Activated CD4-positive, alpha-beta memory T cell treated with anti-CD3 and anti-CD28 coated beads, Interleukin-2, amount 10 ng/mL, durations not matched to agents 7 days and 5 days (primary cell): ENCODE results near the gene RGS18. TPM values are rescaled to one million over a fixed set of nuclear protein-coding genes. Genes with fewer than 3 reads are reported as not detected.
"Not testable (repeated sequence)": the region's sequence is repeated elsewhere in the genome, so short reads cannot be mapped to it uniquely, and the experiment has no call there.

Source experiments
- CTCF ChIA-PET: fragments of 350-600 bp; sonication (Branson Sonifier 250); formaldehyde crosslinking; loops from one replicate; lab custom pipeline; 2021; ENCODE audit warnings: antibody characterized with exemption, inconsistent platforms; lab: Charles Lee
- POLR2A ChIA-PET: fragments of 350-600 bp; sonication (Branson Sonifier 250); formaldehyde crosslinking; loops from one replicate; lab custom pipeline; 2021; ENCODE audit warnings: antibody characterized with exemption; lab: Charles Lee
- DNase-seq: peaks from one replicate; pipeline ENCODE4 v3.0.0-alpha.2; 2020
- H3K27ac Mint-ChIP-seq: one replicate; pipeline ENCODE4 v1.8.0; 2021; ENCODE audit warnings: mild to moderate bottlenecking, mixed read lengths
- H3K27me3 Mint-ChIP-seq: one replicate; pipeline ENCODE4 v1.8.0; 2021; ENCODE audit warnings: mixed read lengths
- H3K36me3 Mint-ChIP-seq: one replicate; pipeline ENCODE4 v1.8.0; 2021; ENCODE audit warnings: low read depth, mixed read lengths
- H3K4me1 Mint-ChIP-seq: one replicate; pipeline ENCODE4 v1.8.0; 2021; ENCODE audit warnings: mixed read lengths
- H3K4me3 Mint-ChIP-seq: one replicate; pipeline ENCODE4 v1.8.0; 2021; ENCODE audit warnings: mild to moderate bottlenecking, mixed read lengths
- H3K9me3 Mint-ChIP-seq: one replicate; pipeline ENCODE4 v1.8.0; 2021; ENCODE audit warnings: mixed read lengths
- total RNA-seq, 2 experiments: library from RNA; stranded (reverse); gene quantifications; one replicate each; pipeline ENCODE4 v1.2.3, GENCODE V29; 2021

Gene RGS18, protein sequence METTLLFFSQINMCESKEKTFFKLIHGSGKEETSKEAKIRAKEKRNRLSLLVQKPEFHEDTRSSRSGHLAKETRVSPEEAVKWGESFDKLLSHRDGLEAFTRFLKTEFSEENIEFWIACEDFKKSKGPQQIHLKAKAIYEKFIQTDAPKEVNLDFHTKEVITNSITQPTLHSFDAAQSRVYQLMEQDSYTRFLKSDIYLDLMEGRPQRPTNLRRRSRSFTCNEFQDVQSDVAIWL
- under 1 TPM; 0.28 to 0.80 TPM for total RNA-seq

DNA sequence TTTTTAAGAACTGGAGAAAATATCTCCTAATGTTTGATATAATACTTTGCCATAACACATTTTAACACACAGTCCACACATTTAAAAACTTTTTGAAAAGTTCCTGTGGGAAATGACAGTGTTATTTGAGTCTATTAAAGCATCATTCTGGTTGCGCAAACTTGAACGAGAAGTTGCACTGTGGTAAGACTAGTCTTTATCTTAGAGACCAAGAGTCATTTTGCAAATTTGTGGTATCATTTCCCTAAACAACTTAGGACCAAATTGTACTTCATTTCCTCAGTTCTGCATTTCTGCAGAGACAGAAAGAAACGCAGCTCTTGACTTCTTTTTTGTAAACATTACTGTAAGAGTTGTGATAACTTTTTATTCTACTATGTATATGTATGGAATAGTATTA lies at the start of gene RGS18:
Gene RGS18, plus strand, starts transcription at position 282 of the 400 bp plus-strand sequence. CDS start 176 bp downstream, outside the sequence.
- Mint-ChIP-seq H3K36me3 (no peaks in the 10 kb centered on the region), H3K4me3 (peak within 1 kb of the TSS; percentile 17), H3K27me3 (no peaks in the 10 kb centered on the region), H3K27ac (no peak within 1 kb of the TSS), H3K9me3 (no peaks in the 10 kb centered on the region), H3K4me1 (no peaks in the 10 kb centered on the region)
- POLR2A ChIA-PET = no interaction called here
- DNase-seq = no peak
- CTCF ChIA-PET = no interaction called here

DNA sequence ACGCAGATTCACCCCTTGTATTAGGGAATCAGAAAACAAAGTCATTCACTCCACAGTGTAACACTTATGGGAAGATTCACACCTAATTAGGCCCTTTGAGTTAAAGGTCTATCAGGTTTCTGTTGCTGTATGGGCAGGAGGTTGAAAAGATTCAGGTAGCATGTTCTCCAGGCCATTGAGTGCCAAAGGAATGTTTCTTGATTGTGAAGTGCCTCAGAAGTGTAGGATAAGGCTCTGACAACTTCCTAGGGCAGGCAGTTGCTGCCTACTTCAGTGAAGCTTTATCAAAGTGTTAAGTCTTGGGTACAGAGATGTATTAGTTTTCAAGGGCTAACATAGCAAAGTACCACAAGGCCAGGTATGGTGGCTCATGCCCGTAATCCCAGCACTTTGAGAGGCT lies 48.7 kb upstream of the RGS18 start:
- Mint-ChIP-seq H3K9me3 (no peaks in the 10 kb centered on the region), H3K4me1 (no peaks in the 10 kb centered on the region), H3K27ac (no peak overlapping the region), H3K36me3 (no peaks in the 10 kb centered on the region), H3K4me3 (no peak overlapping the region), H3K27me3 (no peaks in the 10 kb centered on the region)
- CTCF ChIA-PET = no interaction called here
- POLR2A ChIA-PET = no interaction called here
- DNase-seq = no peak

DNA sequence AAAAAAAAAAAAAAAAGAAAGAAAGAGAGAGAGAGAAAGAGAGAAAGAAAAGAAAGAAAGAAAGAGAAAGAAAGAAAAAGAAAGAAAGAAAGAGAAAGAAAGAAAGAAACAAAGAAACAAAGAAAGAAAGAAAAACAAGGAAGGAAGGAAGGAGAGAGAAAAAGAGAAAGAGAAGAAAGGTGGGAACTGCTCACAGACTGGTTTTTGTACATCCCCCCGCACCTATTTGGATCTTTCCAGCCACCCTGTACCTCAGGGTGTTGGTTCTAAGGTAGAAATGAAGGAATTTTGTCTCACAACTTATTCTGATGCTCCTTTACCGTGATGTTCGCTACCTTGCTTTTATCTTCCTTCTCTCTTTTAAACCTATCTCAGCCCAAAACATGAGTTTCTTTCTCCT lies 43.3 kb upstream of the RGS18 start:
- POLR2A ChIA-PET = no interaction called here
- H3K36me3 Mint-ChIP-seq = no peaks in the 10 kb centered on the region

DNA sequence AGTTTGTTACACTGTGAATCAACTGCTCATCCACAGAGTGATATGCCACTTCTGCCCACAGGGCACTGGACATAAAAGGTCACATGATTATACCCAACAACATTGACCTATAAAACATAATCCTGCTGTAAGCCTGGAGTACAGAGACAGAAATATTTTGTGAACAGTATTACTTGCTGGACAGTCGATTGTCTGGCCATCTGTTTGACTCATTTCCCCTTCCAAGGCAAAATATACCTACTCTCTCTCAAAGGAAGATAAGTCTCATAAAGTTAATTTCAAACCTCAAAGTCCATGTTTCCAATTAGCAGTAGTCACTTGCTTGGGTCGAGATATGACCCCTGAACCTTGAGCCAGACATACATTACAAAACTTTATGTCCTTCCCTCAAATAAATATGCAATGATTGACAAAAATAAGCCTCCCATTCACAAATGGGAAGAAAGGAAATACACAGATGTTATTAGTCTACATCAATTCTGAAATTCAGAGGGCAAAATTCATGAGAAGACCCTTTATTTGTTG lies 39.3 kb upstream of the RGS18 start:
- Mint-ChIP-seq H3K4me1 (no peaks in the 10 kb centered on the region), H3K27me3 (no peaks in the 10 kb centered on the region), H3K9me3 (peaks cover 2% of the 10 kb centered on the region), H3K36me3 (no peaks in the 10 kb centered on the region), H3K27ac (no peak overlapping the region), H3K4me3 (no peak overlapping the region)
- POLR2A ChIA-PET = no interaction called here
- CTCF ChIA-PET = no interaction called here
- no peak for DNase-seq

More for the DNA sequence above, 43.3 kb upstream of the RGS18 start:
- CTCF ChIA-PET = no interaction called here
- no peak overlapping the region for H3K4me3 Mint-ChIP-seq
- DNase-seq = no peak
- H3K9me3 Mint-ChIP-seq = peaks cover 2% of the 10 kb centered on the region
- H3K27me3 Mint-ChIP-seq = no peaks in the 10 kb centered on the region
- H3K4me1 Mint-ChIP-seq = no peaks in the 10 kb centered on the region
- no peak overlapping the region for H3K27ac Mint-ChIP-seq

DNA sequence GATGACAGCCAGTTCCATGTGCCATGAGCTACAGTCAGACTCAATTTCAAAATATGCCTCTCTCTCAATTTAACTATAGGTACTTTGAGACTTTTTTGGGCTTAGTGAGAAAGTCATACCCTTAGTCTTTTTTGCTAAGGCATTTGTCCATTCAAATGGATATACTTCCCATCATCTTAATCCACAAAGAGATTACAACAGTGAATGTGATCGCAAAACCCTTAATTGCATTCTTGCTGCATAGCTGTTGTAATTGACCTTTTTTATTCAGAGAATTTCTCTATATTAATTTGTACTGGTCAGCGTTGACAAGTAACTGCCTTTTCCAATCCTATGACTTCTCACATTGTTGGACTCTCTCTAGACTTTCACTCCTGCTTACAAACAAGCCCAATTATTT lies 38.6 kb upstream of the RGS18 start:
- H3K9me3 Mint-ChIP-seq = peaks cover 2% of the 10 kb centered on the region
- H3K27me3 Mint-ChIP-seq = no peaks in the 10 kb centered on the region
- POLR2A ChIA-PET = no interaction called here
- no peak overlapping the region for H3K27ac Mint-ChIP-seq
- H3K4me3 Mint-ChIP-seq = no peak overlapping the region
- H3K4me1 Mint-ChIP-seq = no peaks in the 10 kb centered on the region
- no peak for DNase-seq
- no peaks in the 10 kb centered on the region for H3K36me3 Mint-ChIP-seq
- CTCF ChIA-PET = no interaction called here

DNA sequence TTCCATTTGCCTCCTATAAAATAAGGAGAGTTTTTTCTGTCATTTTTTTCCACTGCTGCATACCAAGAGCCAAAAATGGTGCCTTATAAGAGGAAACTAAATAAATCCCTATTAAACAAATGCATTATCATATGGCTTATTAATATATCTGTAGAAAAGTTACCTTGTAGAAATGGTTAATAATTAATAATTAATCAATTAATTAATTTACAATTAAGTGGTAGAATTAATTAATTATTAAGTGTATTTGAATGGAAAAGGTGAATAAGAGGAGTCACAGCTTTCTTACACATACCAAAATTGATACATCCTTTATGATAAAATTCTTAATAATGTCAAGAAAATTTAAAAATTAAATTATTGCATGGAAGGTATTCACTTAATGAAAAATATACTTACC lies 35.6 kb upstream of the RGS18 start:
- no peaks in the 10 kb centered on the region for H3K27me3 Mint-ChIP-seq
- DNase-seq = no peak
- no peak overlapping the region for H3K27ac Mint-ChIP-seq
- H3K4me1 Mint-ChIP-seq = no peaks in the 10 kb centered on the region
- H3K36me3 Mint-ChIP-seq = no peaks in the 10 kb centered on the region
- H3K9me3 Mint-ChIP-seq = peaks cover 2% of the 10 kb centered on the region
- no peak overlapping the region for H3K4me3 Mint-ChIP-seq
- POLR2A ChIA-PET = no interaction called here
- CTCF ChIA-PET = no interaction called here

DNA sequence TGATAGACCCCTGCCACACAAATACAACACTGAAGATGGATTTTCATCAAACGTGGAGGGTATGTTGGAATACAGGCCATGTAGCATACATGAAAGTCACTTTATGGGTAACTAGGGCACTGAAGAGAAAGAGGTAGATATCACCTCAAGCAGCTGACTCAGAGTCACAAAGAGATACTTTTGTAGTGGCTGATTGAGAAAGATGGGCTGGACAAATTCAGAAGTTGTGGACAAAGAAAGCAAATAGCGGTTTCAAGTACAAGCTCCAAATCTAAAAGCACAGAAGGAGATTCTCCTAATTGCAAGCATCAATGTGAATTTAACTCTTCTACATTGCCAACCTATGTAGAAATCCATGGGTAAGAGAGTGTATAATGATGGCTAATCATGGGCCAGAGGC lies 35.0 kb upstream of the RGS18 start:
- ChIA-PET POLR2A (no interaction called here), CTCF (no interaction called here)
- Mint-ChIP-seq H3K27ac (no peak overlapping the region), H3K36me3 (no peaks in the 10 kb centered on the region), H3K4me3 (no peak overlapping the region), H3K4me1 (no peaks in the 10 kb centered on the region), H3K27me3 (no peaks in the 10 kb centered on the region), H3K9me3 (peaks cover 2% of the 10 kb centered on the region)
- DNase-seq = no peak

DNA sequence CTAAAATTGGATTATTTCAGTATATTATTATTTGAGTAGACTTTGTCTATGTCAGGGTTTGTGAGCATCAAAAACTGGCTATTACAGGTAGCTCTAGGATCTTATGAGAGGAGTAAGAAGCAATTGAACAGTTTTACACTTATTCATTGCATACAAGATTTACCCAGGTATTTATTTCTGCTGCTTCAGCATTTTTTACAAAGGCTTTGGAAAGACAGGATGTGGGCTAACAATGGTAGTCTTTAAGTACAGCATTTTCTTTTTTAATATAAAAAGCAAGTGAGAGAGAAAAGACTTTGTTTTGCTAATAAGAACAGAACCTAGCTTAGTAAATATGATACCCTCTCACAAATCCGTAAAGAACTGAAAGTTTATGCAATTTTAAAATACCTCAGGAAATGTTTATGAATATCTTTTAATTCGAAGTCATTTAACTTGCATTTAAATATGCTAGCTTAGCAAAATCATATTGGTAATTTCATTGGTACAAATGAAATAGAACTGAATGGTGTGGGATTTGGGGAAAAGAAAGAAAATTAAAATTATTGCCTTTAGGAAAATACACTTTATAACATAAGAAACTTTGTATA lies 32.1 kb upstream of the RGS18 start:
- Mint-ChIP-seq H3K27ac (no peak overlapping the region), H3K4me1 (no peaks in the 10 kb centered on the region), H3K9me3 (no peaks in the 10 kb centered on the region), H3K36me3 (no peaks in the 10 kb centered on the region), H3K4me3 (no peak overlapping the region), H3K27me3 (no peaks in the 10 kb centered on the region)
- CTCF ChIA-PET = no interaction called here
- no peak for DNase-seq
- POLR2A ChIA-PET = no interaction called here

DNA sequence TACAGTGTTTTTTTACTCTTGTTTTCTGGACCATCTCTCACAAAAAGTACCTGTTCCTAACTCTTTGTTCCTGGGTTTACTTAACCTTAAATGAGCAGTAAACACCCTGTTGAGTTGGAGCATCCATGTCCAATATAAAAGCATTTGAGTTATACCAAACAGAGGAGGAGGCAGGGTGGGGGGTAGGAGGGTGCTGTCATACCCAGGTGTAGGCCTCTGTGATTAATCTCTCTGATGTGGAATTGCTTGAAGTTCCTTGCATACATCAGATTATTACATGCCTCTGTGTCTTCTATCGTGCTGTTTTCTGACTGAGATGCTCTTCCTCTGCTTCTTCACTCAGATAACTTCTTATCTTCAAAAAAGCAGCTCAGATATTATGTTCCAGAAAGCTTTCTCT lies 28.1 kb upstream of the RGS18 start:
- no peak for DNase-seq
- no peaks in the 10 kb centered on the region for H3K4me1 Mint-ChIP-seq
- no peak overlapping the region for H3K27ac Mint-ChIP-seq
- no peaks in the 10 kb centered on the region for H3K36me3 Mint-ChIP-seq
- H3K9me3 Mint-ChIP-seq = no peaks in the 10 kb centered on the region
- ChIA-PET POLR2A (no interaction called here), CTCF (no interaction called here)
- H3K27me3 Mint-ChIP-seq = no peaks in the 10 kb centered on the region
- H3K4me3 Mint-ChIP-seq = no peak overlapping the region

DNA sequence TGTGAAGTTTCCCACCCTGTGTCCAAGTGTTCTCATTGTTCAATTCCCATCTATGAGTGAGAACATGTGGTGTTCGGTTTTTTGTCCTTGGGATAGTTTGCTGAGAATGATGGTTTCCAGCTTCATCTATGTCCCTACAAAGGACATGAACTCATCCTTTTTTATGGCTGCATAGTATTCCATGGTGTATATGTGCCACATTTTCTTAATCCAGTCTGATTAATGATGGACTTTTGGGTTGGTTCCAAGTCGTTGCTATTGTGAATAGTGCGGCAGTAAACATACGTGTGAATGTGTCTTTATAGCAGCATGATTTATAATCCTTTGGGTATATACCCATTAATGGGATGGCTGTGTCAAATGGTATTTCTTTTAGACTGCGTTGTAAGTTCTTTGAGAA lies 27.4 kb upstream of the RGS18 start:
- CTCF ChIA-PET, POLR2A ChIA-PET, H3K27me3 Mint-ChIP-seq, DNase-seq, H3K36me3 Mint-ChIP-seq, H3K4me1 Mint-ChIP-seq, H3K4me3 Mint-ChIP-seq, H3K9me3 Mint-ChIP-seq, H3K27ac Mint-ChIP-seq: not testable (repeated sequence)

DNA sequence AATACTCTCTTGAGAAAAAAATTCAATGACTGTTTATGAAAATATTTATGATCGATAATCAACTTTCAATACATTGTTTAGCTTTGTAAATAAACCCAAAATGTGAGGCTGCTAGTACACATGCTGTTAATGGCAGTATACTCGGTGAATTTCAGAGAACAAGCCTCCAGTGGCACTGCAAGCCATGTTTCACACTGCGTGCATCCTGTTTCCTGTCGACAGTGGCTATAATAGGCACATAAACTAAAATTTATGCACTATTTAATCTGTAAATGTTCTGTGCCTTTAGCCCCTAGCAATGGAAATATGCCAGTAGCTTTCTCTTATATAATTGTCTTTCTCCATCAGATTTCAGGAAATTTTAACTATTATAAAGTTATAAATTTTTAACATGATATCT lies 26.3 kb upstream of the RGS18 start:
- DNase-seq = no peak

DNA sequence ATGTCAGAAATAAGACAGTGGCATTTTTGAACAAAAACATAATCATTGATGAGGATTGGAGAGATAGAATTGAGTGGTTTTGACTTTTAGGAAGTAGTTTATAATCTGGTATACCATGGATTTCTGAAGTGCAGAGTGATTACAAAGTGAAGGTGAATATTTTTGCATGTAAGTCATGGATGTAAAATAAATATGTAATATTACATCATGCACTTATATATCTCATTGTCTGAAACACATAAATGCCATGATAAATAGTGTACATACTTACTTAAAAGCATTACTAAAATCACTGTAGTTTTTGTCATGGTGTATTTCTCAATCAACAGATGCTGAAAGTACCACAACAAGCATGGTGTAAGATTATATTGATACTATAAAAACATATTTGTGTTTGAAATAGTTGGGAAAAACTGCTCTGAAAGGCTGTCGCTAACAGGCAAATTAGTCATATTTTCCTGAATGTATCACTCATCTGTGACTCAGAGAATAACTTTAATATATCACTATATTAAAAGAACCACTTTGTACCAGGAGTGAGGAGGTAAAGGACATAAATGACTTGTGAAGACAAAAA lies 24.8 kb upstream of the RGS18 start:
- CTCF ChIA-PET = no interaction called here
- no peaks in the 10 kb centered on the region for H3K36me3 Mint-ChIP-seq

More for the DNA sequence above, 26.3 kb upstream of the RGS18 start:
- ChIA-PET CTCF (no interaction called here), POLR2A (no interaction called here)
- Mint-ChIP-seq H3K27me3 (no peaks in the 10 kb centered on the region), H3K4me1 (no peaks in the 10 kb centered on the region), H3K4me3 (no peak overlapping the region), H3K27ac (no peak overlapping the region), H3K9me3 (no peaks in the 10 kb centered on the region), H3K36me3 (no peaks in the 10 kb centered on the region)

DNA sequence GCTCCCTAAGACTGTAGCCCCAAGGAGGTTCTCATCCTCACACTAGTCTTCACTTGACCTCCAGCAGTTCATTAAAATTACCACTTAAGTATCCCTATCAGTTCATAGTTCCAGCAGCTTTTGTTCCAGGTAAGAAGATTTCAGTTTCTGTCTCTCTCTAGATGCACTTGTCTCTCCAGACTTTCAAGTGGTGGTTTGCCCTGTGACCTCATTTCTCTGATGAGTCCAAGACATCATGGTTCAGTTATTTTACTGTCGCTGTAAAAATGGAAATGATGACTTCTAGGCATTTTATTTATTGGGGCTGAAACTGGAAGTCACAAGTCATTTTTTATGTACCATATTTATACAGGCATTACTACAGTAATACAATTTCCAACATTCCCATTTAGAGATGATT lies 17.9 kb upstream of the RGS18 start:
- ChIA-PET CTCF (no interaction called here), POLR2A (no interaction called here)
- H3K36me3 Mint-ChIP-seq = no peaks in the 10 kb centered on the region
- no peak overlapping the region for H3K27ac Mint-ChIP-seq
- peaks cover 2% of the 10 kb centered on the region for H3K9me3 Mint-ChIP-seq
- no peak overlapping the region for H3K4me3 Mint-ChIP-seq
- DNase-seq = no peak
- H3K4me1 Mint-ChIP-seq = no peaks in the 10 kb centered on the region
- no peaks in the 10 kb centered on the region for H3K27me3 Mint-ChIP-seq

More for the DNA sequence above, 24.8 kb upstream of the RGS18 start:
- H3K27me3 Mint-ChIP-seq = no peaks in the 10 kb centered on the region
- POLR2A ChIA-PET = no interaction called here
- no peaks in the 10 kb centered on the region for H3K4me1 Mint-ChIP-seq
- no peak overlapping the region for H3K27ac Mint-ChIP-seq
- no peak overlapping the region for H3K4me3 Mint-ChIP-seq
- no peak for DNase-seq
- no peaks in the 10 kb centered on the region for H3K9me3 Mint-ChIP-seq

DNA sequence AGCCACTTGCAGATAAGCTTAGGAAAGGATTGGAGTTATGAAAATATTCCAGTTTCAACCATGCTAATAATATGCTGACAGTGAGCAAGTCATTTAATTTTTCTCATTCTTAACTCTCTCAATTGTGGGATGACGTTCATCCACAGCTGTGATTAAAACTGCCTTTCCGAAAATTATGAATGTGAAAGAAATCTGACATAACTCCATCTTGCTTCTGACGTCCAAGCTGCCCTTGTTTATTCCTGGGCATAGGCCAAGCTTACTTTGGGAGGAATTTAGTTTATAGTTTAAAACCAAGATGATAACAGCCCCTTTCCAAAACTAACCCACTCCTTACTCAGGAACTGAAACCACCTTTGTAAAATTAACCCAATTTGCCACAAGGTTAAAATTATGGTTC lies 11.0 kb upstream of the RGS18 start:
- no peaks in the 10 kb centered on the region for H3K36me3 Mint-ChIP-seq
- H3K9me3 Mint-ChIP-seq = peaks cover 11% of the 10 kb centered on the region
- H3K4me3 Mint-ChIP-seq = no peak overlapping the region
- ChIA-PET CTCF (no interaction called here), POLR2A (no interaction called here)
- no peaks in the 10 kb centered on the region for H3K4me1 Mint-ChIP-seq
- no peak overlapping the region for H3K27ac Mint-ChIP-seq
- H3K27me3 Mint-ChIP-seq = no peaks in the 10 kb centered on the region
- no peak for DNase-seq
